ENCODE measurements around the gene IL16.
A peak's percentile ranks its signal among the peaks of the same experiment; 100 is the strongest.

The IL16 gene

GRCh38 chr15:81297147-81297572, 100.5 kb downstream of the IL16 start:
- DNase-seq, result peak; percentile 4

GRCh38 chr15:81297603-81298575, 101.2 kb downstream of the IL16 start:
- no peak for DNase-seq

GRCh38 chr15:81298611-81299010, 101.9 kb downstream of the IL16 start:
- DNase-seq, result no peak

DNA sequence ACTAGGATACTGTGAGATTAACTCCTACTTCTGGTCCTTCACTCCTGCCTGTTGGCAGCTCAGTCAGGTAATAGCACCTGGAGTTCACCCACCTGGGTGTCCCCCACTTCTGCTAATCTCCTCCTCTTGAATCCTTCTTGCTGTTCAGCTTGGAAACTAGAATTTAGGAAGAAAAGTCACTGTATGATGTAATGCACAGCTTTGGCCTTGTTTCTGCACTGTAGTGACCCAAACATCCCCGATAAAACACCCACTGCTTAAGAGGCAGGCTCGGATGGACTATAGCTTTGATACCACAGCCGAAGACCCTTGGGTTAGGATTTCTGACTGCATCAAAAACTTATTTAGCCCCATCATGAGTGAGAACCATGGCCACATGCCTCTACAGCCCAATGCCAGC, 102.5 kb downstream of the IL16 start:
- DNase-seq, result no peak

DNA sequence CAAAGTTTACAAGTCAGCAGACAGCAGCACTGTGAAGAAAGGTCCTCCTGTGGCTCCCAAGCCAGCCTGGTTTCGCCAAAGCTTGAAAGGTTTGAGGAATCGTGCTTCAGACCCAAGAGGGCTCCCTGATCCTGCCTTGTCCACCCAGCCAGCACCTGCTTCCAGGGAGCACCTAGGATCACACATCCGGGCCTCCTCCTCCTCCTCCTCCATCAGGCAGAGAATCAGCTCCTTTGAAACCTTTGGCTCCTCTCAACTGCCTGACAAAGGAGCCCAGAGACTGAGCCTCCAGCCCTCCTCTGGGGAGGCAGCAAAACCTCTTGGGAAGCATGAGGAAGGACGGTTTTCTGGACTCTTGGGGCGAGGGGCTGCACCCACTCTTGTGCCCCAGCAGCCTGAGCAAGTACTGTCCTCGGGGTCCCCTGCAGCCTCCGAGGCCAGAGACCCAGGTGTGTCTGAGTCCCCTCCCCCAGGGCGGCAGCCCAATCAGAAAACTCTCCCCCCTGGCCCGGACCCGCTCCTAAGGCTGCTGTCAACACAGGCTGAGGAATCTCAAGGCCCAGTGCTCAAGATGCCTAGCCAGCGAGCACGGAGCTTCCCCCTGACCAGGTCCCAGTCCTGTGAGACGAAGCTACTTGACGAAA, 103.1 kb downstream of the IL16 start:
- DNase-seq, result no peak

DNA sequence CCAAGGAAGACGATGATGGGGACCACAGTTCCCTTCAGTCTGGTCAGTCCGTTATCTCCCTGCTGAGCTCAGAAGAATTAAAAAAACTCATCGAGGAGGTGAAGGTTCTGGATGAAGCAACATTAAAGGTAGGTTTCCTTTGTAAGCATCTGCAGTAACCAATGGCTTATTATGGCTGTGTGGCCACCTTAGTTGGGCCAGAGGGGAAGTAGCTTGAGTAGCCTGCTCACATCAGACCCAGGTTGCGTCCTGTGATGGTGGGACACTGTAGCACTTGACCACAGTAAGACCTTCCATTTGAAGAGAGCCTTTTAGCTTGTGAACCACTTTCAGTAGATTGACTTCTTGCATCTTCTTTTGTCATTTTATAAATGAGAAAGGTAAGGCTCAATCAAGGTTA, 104.7 kb downstream of the IL16 start:
- DNase-seq, result no peak

DNA sequence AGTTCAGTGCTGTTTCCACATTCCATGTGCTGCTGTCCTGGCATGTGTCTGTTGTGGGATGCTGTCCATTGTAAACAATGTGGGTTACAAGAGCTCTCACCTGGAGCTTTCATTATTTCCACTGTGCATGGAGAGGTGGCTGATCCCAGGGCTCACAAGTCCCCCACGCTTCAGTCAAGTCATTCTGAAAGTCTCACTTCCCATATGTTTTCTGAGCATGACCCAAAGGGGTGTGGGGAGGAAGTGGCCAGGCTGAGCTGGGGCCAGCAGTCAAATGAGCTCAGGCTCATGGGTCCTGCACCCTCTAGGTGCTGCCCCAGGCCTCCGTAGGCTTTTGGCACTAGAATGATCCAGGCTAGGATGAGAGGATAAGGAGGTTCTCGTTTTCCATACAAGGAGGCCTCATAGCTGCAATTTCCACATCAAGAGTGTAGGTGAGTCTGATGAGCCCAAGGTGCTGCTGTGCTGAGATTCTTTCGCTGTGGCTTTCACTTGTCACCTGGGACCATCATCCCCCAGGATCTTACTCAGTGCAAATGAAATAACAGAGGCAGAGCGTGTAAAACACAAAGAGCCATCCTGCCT, 105.2 kb downstream of the IL16 start:
- no peak for DNase-seq

DNA sequence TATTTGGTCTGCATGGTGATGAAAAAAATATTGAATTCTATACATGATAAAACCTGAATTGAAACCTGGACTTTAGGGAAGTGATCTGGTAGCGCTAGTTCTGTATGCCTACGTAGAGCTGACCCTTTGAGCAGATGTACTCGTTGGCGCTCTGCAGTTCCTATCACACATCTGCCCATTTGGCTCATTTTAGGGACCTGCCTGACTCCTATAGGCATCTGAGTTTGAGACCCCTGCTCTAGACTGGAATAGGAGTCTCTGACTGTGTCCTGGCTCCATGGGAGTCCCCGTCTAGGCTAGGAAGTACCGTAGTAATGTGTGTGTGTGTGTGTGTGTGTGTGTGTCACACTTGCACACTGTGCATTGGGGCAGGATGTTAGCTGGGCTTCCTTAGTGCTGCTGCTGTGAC, 106.0 kb downstream of the IL16 start:
- no peak for DNase-seq

DNA sequence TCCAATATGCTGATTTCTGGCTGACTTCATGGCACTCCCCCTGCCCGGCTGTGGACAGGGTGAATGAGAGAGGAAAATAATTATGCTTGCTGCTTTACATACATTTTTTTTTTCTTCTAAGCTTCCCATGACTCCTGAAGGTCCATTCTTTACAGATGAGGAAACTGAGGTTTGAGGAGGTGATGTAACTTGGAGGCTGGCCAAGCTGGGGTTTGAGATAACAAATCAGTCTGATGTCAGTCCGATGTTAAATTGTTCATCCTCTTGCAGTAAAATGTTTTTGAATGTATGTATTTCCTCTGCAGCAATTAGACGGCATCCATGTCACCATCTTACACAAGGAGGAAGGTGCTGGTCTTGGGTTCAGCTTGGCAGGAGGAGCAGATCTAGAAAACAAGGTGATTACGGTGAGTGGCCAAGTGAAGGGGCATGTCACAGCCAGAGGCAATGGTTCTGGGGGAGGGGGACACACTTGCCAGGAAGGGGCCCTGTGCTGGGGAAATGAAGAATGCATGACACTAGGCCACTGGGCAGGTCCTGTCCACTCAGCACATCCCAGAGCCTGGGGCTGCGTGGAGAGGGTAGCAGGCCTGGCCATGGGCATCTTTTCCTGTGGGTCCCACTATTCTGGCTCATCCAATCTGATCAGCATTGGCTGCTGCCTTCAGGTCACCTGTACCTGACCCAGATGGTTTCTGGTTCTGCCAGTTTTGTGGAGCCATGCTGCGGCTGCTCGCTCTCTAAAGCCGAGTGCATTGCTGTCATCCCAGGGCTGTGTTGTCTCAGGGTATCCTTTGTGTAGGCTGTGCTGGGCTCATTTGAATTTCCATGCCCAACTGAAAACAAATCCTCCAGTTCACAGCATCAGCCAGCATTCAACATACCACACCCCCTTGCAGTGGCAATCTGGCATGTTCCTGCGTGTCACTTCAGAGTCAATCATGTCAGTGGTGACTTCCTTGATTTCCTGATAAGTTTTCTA, 106.9 kb downstream of the IL16 start:
- no peak for DNase-seq

DNA sequence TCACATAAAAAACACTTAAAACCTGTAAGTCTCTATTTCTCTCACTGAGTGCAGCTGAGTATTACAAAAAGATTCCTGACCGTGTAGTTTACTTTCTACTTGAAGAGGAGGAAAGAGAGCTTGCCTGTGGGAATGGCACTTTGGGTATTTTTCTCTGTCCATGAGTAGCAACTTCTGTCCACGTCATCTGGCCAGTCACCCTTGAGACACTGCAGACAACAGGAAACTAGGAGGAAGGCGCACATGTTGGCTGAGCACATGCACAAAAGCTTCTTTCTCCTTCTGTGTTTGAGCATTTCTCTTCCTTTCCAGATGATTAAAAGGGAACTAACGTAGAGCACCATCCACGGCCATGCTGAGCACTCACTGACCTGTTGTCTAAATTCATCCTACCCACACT, 107.5 kb downstream of the IL16 start:
- DNase-seq, result no peak

GRCh38 chr15:81308260-81308659, 111.6 kb downstream of the IL16 start:
- DNase-seq, result no peak

DNA sequence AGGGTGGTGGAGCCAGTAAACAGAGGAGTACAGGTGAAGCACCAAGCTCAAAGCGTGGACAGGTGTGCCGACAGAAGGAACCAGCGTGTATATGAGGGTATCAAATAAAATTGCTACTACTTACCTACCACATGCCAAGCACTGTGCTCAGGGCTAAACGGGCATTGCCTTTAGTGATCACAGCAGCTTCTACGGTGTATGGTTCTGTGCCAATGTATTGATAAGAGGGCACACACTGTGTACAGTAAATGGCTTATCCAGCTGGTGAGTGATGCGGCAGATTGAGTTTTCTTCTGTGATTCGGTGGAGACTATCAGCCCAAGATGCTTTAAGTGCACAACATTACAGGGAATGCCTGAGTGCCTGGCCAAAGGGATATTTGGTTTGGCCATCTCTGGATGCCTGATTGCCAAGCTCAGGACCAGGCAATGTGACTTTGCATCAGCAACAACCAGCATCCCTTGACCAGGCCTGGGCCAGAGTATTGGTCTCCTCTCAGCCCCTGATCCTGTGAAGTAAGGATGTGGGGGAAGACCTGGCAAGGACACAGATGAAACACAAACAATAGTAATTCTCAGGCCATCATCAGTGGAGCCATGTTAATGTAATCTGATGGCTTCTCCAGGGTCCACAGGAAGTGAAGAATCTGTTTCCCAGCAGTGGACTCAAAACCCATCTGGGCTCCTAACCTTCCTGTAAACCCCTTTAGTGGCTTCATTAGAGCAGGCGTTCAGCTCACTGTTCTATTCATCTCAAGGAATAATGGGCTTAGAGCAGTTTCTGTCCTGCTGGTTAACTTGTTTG, 113.2 kb downstream of the IL16 start:
- no peak for DNase-seq

- no peak for DNase-seq
These were observed 113.8 kb downstream of the IL16 start for GRCh38 chr15:81310480-81310879.

- no peak for DNase-seq
These were observed 115.2 kb downstream of the IL16 start for GRCh38 chr15:81311752-81312464.

DNA sequence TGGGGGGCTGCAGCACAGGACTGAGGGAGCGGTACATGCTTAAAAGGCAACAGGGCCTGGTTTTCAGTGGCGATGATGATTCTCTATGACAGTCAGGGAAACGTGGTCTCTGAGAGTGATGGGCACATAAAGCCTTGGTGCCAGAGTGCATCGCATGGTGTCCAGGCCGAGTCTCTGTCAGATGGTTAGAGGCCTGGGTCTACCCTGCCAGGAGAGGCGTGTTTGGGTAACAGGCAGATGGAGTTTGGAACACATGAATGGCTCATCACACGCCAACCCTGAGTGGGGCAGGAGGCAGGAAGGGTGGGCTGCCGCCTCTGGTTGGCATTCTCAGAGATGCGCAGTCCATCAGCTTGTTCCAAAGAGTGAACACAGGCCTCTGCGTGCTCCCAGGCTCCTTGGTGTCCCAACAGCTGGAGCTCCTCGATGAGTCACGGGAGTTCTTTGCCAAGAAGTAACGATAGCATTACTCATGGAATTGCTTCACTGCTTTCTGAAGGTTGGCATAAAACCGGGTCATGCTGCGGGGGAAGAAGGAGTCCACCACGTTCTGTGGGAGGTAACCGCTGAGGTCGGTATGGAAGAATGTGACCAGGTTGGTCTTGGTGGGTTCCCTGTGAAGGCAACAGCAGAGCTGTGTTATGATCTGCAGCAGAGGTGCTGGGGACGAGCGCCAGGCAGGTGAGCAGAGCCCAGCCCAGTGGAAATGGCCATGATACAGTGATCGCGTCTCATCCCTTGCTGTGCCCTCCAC, 116.3 kb downstream of the IL16 start:
- peak; percentile 98 for DNase-seq

GRCh38 chr15:81313686-81314085, 117.0 kb downstream of the IL16 start:
- DNase-seq, result no peak

DNA sequence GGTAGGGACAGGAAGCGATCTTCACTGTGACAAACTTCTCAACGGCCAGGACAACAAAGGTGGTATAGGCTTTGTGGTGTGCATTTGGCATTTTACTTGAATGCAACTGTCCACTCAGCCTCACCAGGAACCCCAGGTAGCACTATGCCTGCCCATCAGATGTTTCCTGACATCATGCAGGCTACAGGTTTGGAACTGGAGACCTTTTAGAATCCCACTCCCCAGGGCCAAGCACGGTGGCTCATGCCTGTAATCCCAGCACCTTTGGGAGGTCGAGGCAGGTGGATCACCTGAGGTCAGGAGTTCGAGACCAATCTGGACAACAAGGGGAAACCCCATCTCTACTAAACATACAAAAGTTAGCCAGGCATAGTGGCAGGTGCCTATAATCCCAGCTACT, 117.7 kb downstream of the IL16 start:
- DNase-seq, result no peak

DNA sequence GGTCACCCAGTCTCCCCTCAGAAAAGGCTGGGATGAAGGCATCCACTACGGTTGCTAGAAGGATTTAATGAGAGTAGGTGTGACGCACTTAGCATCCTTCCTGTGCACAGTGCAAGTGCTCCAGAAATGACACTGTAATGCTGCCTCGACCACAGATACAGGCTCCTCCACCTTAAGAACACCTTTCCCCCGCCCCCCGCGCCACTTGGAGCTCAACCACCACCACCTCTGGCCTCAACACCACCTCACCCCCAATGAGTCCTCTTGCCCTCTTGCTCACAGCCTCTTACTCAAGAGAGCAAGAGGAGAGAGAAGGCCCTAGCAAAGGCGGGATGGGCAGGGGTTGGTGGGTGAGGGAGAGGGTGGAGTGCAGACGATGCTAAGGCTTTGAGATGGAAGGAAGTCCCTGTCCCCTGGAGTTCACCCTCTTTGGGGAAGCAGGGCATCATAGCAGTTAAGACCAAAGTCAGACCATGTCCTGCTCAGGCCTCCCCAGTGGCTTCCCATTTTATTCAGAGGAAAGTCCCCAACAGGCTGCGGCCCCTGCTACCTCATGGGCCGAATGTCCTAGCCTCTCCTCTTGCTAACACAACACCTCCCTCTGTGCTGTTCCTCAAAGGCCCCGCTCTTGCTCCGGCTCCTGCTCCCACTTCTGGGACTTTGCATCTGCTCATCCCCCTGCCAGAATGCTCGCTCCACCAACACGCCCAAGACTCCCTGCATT, 118.9 kb downstream of the IL16 start:
- DNase-seq, result no peak

DNA sequence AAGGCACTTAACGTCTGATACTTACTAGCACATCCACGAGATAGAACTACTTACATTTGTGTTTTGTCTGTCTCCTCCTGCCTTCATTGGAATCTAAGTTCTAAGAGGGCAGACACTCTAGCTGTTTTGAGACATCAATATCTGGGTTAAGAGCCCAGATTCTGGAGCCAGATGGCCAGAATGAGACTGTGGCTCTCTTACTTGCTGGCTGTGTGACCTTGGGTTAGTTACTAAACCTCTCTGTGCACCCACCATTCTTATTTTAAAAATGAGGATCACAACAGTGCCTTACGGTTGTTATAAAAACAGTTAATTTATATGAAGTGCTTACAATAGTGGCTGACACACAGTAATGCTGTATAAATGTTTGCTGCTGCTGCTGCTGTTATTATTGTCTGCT, 119.6 kb downstream of the IL16 start:
- no peak for DNase-seq

- no peak for DNase-seq
These were observed 121.0 kb downstream of the IL16 start for GRCh38 chr15:81317642-81318017.
